ENCODE results near the gene ASB3. TPM values are rescaled to one million over a fixed set of nuclear protein-coding genes. Genes with fewer than 3 reads are reported as not detected.

ASB3 gene
- total RNA-seq, 1 experiment from 2014 or later: 23.1 TPM

- Histone ChIP-seq H3K4me2 (ENCODE audit: insufficient read depth, insufficient read length, low read length) (no peak overlapping the region), H4K20me1 (ENCODE audit: control insufficient read depth, insufficient read depth, insufficient read length) (peaks cover 5% of the 10 kb centered on the region), H2AFZ (ENCODE audit: low read length) (no peak overlapping the region), H2BK20ac (ENCODE audit: low read depth, low read length, poor library complexity, severe bottlenecking) (no peak overlapping the region), H2BK120ac (ENCODE audit: low read depth, low read length, poor library complexity, severe bottlenecking) (no peak overlapping the region), H3T11ph (ENCODE audit: low read length) (no peak overlapping the region), H3K79me1 (ENCODE audit: insufficient read depth, low read depth, low read length, poor library complexity, severe bottlenecking) (peaks cover 10% of the 10 kb centered on the region), H3K9ac (ENCODE audit: extremely low read depth, insufficient read length, low read length) (no peak overlapping the region), H4K8ac (replicated peaks; ENCODE audit: insufficient read length, low read depth, low read length) (no peak overlapping the region), H2AK5ac (ENCODE audit: insufficient read length, low read length) (no peak overlapping the region), H2BK15ac (ENCODE audit: low read depth, low read length) (no peak overlapping the region), H3K18ac (ENCODE audit: insufficient read length, low read depth, low read length) (no peak overlapping the region), H2BK12ac (ENCODE audit: insufficient read length, low read depth, low read length) (no peak overlapping the region), H2BK5ac (ENCODE audit: insufficient read length, low read length) (no peak overlapping the region), H3K23me2 (ENCODE audit: insufficient read length, low read depth, low read length, poor library complexity, severe bottlenecking) (peaks cover 15% of the 10 kb centered on the region), H3K56ac (ENCODE audit: insufficient read length, low read depth, low read length) (no peak overlapping the region), H3K27me3 (ENCODE audit: insufficient read depth, low read length) (no peaks in the 10 kb centered on the region), H4K91ac (ENCODE audit: insufficient read length, low read depth, low read length) (no peak overlapping the region), H3K4ac (ENCODE audit: low read depth, low read length) (no peak overlapping the region), H3K23ac (ENCODE audit: insufficient read length, low read depth, low read length) (no peak overlapping the region), H4K5ac (ENCODE audit: insufficient read length, low read depth, low read length) (no peak overlapping the region), H3K79me2 (ENCODE audit: insufficient read depth, low read length) (peaks cover 33% of the 10 kb centered on the region; the same call in 1 of the 2 replicates), H3K27ac (ENCODE audit: insufficient read length, low read depth, low read length) (no peak overlapping the region), H3K14ac (ENCODE audit: insufficient read depth, low read length) (no peak overlapping the region), H3K4me1 (ENCODE audit: insufficient read depth, low read length) (no peaks in the 10 kb centered on the region), H3K9me3 (ENCODE audit: control insufficient read depth, low read depth, low read length) (no peaks in the 10 kb centered on the region)
- no peaks in the 10 kb centered on the region for H3K9me3 Mint-ChIP-seq
- H3K4me3 Mint-ChIP-seq: peak overlapping the region; percentile 97 to 99; a peak in 4 of 5 replicates
- no peak for DNase-seq
- peaks cover 41 to 43% of the 10 kb centered on the region in 2 experiments for H3K4me1 Mint-ChIP-seq
- TF ChIP-seq CTCF (conservative IDR thresholded peaks at IDR 0.05): no peak
- peaks cover 12 to 23% (median 16%) of the 10 kb centered on the region in 3 experiments; a peak in 6 of 7 replicates for H3K36me3 Mint-ChIP-seq (ENCODE audit: insufficient read depth in 1 of 3, low read depth in 3 of 3)
- peak overlapping the region in 2 of 3 experiments; percentile 30 to 38; a peak in 4 of 7 replicates for H3K27ac Mint-ChIP-seq
- no peaks in the 10 kb centered on the region for H3K27me3 Mint-ChIP-seq (ENCODE audit: low read depth)
Measured at GRCh38 chr2:53784436-53784835, 2.3 kb downstream of the ASB3 start.

Measured in H9 (cell line).